ENCODE results near the gene GMFB. TPM values are rescaled to one million over a fixed set of nuclear protein-coding genes. Genes with fewer than 3 reads are reported as not detected.

GMFB gene
- total and polyA plus RNA-seq, 9 of the 15 experiments (the other 6 are each of a cell fraction or from before 2014, with no cell fraction given), result 14.0 to 31.7 (median 20.5) TPM

DNA sequence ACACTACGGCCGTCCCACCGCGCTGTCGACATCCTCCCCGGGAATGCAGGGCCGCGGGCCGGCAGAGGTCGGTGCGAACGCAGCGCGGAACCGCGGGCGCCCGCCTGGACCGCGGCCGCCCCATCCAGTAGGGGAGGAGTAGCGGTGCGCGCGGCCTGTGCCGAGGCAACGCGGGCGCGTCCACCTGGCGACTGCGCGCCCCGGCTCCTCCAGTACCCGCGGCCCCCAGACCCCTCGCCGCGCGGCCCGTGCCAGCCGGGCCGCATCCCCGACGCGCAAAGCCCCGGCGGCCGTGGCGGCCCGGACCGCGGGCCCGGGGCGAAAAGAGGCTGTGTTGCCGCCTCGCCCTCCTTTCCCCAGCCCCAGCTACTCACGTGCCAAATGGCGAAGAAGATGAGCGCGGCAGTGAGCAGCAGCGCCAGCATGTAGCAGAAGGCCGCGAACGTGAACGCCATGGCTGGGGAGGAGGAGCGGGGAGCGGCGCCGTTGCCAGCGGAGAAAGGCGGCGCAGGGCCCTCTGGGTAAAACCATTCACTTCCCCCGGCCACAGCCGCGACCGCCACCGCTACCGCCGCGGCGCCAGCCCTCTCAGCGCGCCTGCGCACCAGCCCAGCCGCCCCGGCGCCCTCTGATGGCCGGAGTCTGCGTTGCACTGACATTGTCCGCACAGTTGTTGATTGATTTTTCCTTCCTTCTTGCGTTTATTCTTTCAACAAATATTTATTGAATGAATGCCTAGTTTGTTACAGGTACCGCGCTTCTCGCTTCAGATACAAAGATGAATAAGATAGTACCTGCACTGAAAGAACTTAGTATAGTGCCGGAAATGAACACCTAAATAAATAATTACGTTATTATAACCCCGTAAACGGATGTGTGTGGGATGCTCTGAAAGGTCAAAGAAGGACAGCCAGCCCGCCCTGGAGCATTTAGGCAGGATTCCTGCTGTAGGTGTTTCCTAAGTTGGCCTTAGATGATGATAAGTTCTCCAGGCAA is 47.6 kb downstream of the GMFB start, which contains the start of gene CNIH1 (continued):
- TF ChIP-seq ZBTB7A (IDR thresholded peaks at IDR 0.05; ENCODE audit: borderline replicate concordance, control insufficient read depth, low read depth, low read length) (peak; percentile 27; the same call in 1 of the 2 replicates), ZNF766 (CRISPR knock-in tag; conservative IDR thresholded peaks at IDR 0.05) (no peak; the same call in 1 of the 2 replicates), RBM34 (IDR thresholded peaks at IDR 0.05; ENCODE audit: borderline replicate concordance, insufficient read depth, low read length) (no peak), RBFOX2 (IDR thresholded peaks at IDR 0.05; ENCODE audit: low read depth, low read length) (peak; percentile 96), ZFX (CRISPR knock-in tag; IDR thresholded peaks at IDR 0.05) (peak; percentile 93), RAD21 (CRISPR knock-in tag; conservative IDR thresholded peaks at IDR 0.05 in 1 of 2, IDR thresholded peaks at IDR 0.05 in 1 of 2) (peak; percentile 22 to 31; a peak in 1 of 4 replicates), JUND (IDR thresholded peaks at IDR 0.05; ENCODE audit: borderline replicate concordance, low read depth, low read length) (peak; percentile 15; the same call in 1 of the 2 replicates), JUND (tag; IDR thresholded peaks at IDR 0.05; ENCODE audit: borderline replicate concordance, low read depth, low read length) (no peak), SOX6 (IDR thresholded peaks at IDR 0.05) (0 out of 2 replicates have a peak, but pooled peaks have one; percentile 48), SUPT5H (IDR thresholded peaks at IDR 0.05) (peak; percentile 71), KLF6 (CRISPR knock-in tag; IDR thresholded peaks at IDR 0.05; ENCODE audit: borderline replicate concordance) (no peak), HDAC1 (IDR thresholded peaks at IDR 0.05) (0 out of 4 replicates have a peak, but pooled peaks of 1 of the 2 experiments have one; percentile 37), GTF2E2 (tag; IDR thresholded peaks at IDR 0.05) (peak; percentile 73), CREM (IDR thresholded peaks at IDR 0.05; ENCODE audit: low read depth) (peak; percentile 65), HMGN3 (IDR thresholded peaks at IDR 0.05; ENCODE audit: borderline replicate concordance, extremely low read depth, insufficient read length, low read depth, low read length) (peak; percentile 71), RBBP5 (IDR thresholded peaks at IDR 0.05; ENCODE audit: borderline replicate concordance, insufficient read depth, low read length, poor library complexity, severe bottlenecking) (peak; percentile 94)
- TF ChIP-seq, protein P1, sequence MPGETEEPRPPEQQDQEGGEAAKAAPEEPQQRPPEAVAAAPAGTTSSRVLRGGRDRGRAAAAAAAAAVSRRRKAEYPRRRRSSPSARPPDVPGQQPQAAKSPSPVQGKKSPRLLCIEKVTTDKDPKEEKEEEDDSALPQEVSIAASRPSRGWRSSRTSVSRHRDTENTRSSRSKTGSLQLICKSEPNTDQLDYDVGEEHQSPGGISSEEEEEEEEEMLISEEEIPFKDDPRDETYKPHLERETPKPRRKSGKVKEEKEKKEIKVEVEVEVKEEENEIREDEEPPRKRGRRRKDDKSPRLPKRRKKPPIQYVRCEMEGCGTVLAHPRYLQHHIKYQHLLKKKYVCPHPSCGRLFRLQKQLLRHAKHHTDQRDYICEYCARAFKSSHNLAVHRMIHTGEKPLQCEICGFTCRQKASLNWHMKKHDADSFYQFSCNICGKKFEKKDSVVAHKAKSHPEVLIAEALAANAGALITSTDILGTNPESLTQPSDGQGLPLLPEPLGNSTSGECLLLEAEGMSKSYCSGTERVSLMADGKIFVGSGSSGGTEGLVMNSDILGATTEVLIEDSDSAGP (CRISPR knock-in tag; IDR thresholded peaks at IDR 0.05), result no peak
